HG03108 (cell line): Measurements from ENCODE around the gene C6orf132.
"Not testable (repeated sequence)": the region's sequence is repeated elsewhere in the genome, so short reads cannot be mapped to it uniquely, and the experiment has no call there.

ENCODE experiments used
- ATAC-seq: cut with Tn5 transposase; IDR thresholded peaks from one replicate; pipeline ENCODE4 v1.9.1; 2021; ENCODE audit warnings: moderate library complexity; ENCODE audit not compliant: unreplicated experiment

Gene C6orf132, protein sequence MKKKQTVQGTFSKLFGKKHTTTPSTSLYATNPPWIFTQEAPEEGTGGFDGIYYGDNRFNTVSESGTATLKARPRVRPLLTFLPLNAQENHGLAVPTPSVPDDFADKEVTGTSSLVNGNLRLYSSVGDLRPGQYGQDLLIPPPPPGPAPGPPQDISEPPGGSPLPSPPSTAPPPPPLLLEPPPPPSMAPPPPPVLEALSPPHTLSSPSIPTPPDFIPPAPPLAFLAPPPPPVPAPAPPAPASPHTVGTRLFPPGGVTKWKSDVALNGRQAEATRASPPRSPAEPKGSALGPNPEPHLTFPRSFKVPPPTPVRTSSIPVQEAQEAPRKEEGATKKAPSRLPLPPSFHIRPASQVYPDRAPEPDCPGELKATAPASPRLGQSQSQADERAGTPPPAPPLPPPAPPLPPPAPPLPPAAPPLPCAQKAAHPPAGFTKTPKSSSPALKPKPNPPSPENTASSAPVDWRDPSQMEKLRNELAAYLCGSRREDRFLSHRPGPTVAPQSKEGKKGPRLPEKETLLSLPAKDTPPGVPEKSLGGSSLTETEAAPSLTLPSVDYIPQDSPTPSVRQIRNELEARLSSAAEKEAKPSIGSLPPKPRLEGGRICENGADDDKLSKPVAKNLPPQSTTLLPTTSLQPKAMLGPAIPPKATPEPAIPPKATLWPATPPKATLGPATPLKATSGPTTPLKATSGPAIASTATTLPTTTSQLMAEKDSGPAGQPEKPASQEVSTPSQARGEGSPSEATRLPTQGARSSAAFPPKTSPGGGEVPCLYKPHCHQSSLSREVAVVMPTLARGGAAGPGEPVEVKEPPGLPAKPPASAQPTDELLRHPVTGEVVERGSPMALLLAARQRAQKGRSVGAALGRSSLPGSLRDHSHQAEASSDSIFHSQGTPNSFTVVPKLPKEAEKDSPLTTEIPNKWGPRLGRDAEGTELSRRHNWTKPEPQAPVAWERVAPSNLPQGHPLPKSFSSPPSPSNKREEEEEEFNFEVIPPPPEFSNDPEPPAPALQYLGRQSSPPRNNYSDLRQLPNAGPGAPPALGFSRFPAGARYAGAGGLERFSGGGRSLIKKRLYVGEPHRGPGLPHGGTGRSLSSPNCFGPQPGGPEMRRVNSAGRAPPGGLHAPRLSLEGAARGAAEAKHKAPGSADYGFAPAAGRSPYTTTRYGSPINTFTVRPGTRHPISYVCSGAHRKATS

DNA sequence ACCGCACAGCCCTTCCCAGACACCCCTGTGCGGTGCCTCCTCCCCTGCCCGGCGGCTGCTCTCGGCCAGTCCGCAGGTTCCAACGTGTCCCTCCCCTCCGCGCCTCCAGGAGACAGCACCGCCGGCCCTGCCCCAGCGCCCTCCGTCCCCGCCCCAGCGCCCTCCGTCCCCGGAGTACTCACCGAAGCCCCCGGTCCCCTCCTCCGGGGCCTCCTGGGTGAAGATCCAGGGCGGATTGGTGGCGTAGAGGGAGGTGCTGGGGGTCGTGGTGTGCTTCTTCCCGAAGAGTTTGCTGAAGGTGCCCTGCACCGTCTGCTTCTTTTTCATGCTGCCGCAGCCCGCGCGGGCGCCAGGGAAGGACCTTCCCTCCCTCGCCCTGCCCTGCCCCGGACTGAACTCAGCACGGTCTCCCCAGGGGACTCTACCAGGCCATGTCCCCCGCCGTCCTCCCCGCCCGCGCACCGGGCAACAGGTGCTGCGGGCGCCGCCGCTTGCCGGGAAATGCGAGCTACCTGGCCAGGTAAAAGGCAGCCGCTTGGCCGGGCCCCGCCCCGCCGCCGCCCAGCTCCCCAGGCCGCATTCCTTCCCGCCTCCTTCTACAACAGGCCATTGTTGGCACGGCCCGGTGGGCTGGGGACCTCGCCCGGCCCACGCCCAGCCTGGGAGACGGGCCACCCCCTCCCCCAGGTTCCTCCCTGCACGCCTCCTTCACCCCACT is at the start of gene C6orf132:
Gene C6orf132, minus strand, starts transcription at position 503 of the 718 bp plus-strand sequence. Its CDS starts 176 bp downstream, at position 327.
- ATAC-seq = no peak

DNA sequence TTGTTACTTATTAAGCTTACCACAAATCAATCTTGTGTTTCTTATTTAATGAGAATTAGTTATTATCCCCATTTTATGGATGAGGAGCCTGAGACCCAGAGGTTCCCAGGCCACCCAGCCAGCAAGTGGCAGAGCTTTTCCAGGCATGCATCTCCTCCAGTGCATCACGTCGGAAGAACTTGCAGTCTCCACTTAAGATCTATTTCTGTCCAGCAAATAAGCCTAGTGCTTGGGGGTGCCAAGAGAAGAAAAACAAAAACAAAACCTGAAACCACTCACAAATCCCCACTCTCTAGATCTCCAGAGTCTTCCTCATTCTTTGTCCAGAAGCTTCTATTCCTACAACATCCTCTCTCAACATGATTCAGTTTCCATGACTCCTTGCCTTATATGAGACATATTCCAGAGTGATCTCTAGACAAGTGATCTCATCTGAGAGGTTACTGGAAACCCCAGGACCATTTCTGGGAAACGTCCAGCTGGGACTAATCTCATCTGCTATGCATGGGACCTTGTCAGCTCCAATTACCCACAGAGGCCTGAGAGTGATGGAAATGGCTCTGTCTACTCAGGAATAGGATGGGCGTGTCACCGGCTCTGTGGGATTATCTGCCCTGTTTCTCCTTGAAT is 48.2 kb upstream of the C6orf132 start:
- no peak for ATAC-seq

- ATAC-seq = no peak
These were observed 46.0 kb upstream of the C6orf132 start for GRCh38 chr6:42188406-42188805.

- ATAC-seq = no peak
These were observed 43.2 kb upstream of the C6orf132 start for GRCh38 chr6:42185597-42185996.

DNA sequence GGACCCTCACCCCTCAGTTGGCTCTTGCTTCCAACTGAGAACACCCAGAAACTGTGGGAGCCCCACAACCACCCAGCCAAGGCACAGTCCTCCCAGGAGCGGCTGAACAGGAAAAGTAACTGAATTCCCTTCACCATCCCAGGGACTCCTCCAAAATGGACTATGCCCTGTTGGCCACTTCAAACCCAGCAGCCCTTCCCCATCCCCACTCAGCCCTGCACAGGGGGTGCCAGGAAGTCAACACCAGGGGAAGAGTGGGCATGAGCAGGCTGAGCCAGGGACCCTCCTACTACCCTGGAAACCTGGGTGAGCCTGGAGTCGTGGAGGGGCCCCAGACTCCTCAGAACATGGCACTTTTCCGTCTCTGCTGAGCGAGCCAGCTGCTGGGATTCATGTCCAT is 42.1 kb upstream of the C6orf132 start:
- ATAC-seq = no peak

DNA sequence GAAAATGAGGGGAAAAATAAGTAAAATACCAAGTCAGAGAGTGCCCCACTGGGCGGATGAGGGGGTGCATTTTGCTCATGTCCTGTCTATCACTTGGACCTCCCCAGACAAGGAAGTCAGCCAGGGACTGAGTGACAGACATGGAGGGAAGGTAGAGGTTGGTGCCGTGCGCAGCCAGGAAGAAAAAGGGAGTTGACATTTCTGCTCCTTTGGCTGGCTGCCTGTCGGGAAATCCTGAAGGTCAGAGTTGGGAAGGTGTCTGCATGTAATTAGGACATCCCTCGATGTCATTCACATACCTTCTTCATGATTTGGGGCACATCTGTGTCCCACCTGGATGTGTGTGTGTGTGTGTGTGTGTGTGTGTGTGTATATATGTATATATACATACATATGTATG is 39.7 kb upstream of the C6orf132 start:
- no peak for ATAC-seq

DNA sequence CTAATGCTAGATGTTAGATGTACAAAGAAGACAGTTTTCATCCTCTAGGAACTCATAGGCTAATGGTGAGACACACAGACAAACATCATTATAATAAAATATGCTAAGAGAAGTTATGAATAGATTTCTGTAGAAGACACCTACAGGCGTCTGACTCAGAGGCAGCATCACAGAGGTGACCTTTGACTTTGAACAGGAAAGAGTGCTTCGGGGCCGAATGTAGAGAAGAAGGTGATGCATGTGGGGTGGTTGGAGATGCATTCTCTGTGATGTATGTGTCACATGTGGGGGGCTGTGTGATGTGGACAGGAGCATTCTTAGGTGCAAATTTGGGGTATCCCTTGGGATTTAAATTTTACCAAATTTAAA is 37.5 kb upstream of the C6orf132 start:
- ATAC-seq = no peak

GRCh38 chr6:42179261-42179944 is 37.0 kb upstream of the C6orf132 start:
- no peak for ATAC-seq

DNA sequence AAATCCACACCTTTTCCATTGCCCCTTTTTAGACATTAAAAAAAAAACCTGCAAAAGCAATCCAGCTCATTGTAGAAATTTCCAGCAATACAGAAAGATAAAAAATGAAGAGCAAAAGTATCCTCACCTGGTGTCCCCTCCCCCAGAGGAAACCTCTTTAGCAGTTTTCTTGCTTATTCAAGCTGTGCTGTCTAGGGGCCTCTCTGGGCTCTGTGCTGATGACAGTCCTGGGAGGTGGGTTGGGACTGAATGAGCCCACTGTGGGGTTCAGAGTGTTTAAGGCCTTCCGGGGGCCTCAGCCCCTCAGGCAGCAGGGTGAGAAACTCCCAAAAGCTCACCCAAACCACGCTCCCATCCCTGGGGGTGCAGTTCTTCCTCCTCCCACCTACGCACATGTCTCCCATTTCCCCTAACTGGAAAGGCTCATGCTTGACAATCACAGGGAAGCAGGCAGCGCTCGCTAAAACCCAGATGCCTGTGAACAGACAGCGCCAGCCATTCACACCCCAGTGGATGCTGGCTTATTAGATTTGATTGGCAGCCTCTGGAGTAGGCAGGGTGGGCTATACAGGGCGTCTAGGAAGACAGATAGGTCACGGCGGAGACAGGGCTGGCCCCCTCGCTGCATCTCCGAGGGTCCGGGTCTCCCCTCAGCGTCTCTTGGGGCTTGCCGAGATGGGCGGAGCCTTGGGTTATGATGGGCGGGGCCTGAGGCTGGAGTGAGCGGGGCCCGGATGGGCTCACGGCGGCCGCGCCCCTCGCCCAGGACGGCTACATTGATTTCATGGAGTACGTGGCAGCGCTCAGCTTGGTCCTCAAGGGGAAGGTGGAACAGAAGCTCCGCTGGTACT is 35.3 kb upstream of the C6orf132 start:
- ATAC-seq = no peak

GRCh38 chr6:42176981-42177380 is 34.6 kb upstream of the C6orf132 start:
- ATAC-seq = no peak

- ATAC-seq = no peak
These were observed 33.4 kb upstream of the C6orf132 start for GRCh38 chr6:42175860-42176259.

DNA sequence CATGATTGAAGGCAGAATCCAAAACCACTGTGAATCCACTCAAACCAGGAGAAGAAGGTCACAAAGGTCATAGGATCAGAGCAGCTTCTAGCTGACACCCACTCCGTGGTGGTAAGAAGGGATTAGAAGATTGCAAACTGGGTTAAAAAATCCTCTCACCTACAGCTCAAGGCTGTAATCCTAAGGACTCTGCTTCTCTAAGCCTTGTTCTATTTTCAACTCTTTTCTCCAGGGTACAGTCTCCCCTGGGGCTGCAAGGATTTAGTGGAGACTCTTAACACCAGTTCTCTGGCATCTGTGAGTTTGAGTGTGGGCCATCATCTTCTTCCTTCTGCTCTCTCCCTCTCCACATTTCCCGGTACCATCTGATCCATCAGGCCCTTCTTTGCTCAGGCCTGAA is 30.7 kb upstream of the C6orf132 start, which contains the start of gene GUCA1A:
Gene GUCA1A, plus strand, starts transcription at position 264 of the 400 bp plus-strand sequence. CDS start 250 bp downstream, outside the sequence.
- ATAC-seq = no peak

- ATAC-seq = no peak
These were observed 29.6 kb upstream of the C6orf132 start for GRCh38 chr6:42171813-42172581.

DNA sequence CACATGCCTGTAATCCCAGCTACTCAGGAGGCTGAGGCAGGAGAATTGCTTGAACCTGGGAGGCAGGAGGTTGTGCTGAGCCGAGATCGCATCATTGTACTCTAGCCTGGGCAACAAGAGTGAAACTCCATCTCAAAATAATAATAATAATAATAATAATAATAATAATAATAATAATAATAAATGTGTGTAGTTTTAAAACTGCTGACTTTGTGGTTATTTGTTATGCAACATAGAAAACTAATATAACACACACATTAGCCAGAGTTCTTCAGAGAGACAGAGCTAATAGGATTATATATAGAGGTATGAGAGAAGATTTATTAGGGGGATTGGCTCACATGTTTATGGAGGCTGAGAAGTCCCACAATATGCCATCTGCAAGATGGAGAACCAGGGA is 27.4 kb upstream of the C6orf132 start:
- not testable (repeated sequence) for ATAC-seq

GRCh38 chr6:42168650-42169049 is 26.2 kb upstream of the C6orf132 start:
- no peak for ATAC-seq

GRCh38 chr6:42166444-42167141 is 24.2 kb upstream of the C6orf132 start:
- ATAC-seq = no peak

DNA sequence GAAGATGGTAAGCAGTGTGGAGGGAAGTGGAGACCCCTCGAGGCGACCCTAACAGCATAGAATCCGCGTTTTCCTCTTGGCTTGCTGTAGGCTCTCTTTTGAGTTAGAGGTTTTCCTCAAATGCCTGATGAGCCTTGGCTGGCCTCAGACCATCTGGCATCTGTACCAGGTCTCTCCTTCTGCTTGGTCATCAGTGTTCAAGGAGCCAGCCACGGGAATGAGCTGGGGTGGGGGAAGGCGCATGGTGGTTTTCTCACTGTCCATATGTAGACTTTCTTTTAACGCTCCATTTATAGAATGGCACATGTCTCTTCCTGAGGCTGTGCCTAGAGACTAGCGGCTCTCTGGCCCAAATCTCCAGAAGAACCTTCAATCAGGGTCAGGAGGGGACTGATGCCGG is 22.6 kb upstream of the C6orf132 start:
- no peak for ATAC-seq
